IgD-negative memory B cell (primary cell): Measurements from ENCODE around the gene NBAS. TPM values are rescaled to one million over a fixed set of nuclear protein-coding genes. Genes with fewer than 3 reads are reported as not detected.
"Not testable (repeated sequence)": the region's sequence is repeated elsewhere in the genome, so short reads cannot be mapped to it uniquely, and the experiment has no call there.

Experiments used
- H3K27ac Mint-ChIP-seq, 3 donors: one replicate each; pipeline ENCODE4 v1.8.0; 2020 to 2022; ENCODE audit warnings: mild to moderate bottlenecking in 3 of 3, mixed read lengths in 3 of 3, moderate library complexity in 1 of 3
- H3K27me3 Mint-ChIP-seq: one replicate; pipeline ENCODE4 v1.8.0; 2021; ENCODE audit warnings: mixed read lengths
- H3K36me3 Mint-ChIP-seq: one replicate; pipeline ENCODE4 v1.8.0; 2020; ENCODE audit warnings: mild to moderate bottlenecking, mixed read lengths
- H3K4me1 Mint-ChIP-seq, 3 donors: one replicate each; pipeline ENCODE4 v1.8.0; 2020 to 2022; ENCODE audit warnings: mixed read lengths in 3 of 3, mild to moderate bottlenecking in 1 of 3
- H3K4me3 Mint-ChIP-seq, 4 donors: one replicate each; pipeline ENCODE4 v1.8.0; 2020 to 2022; ENCODE audit warnings: mild to moderate bottlenecking in 4 of 4, mixed read lengths in 4 of 4, moderate library complexity in 3 of 4
- H3K9me3 Mint-ChIP-seq, 3 donors: one replicate each; pipeline ENCODE4 v1.8.0; 2020 to 2021; ENCODE audit warnings: mixed read lengths in 3 of 3, mild to moderate bottlenecking in 1 of 3
- polyA plus RNA-seq: library from polyadenylated mRNA; unstranded; fragments of 300-500 nt; fragmentation: Illumina TruSeq; gene quantifications from one replicate; pipeline ENCODE4 v1.2.3, GENCODE V29; 2021

The NBAS gene
- polyA plus RNA-seq, 1 donor from 2014 or later = 12.6 TPM

GRCh38 chr2:15557887-15558311 lies 3.2 kb downstream of the NBAS start:
- peaks cover 26 to 29% (median 28%) of the 10 kb centered on the region in 3 donors for H3K4me1 Mint-ChIP-seq
- H3K27me3 Mint-ChIP-seq = no peaks in the 10 kb centered on the region
- no peak overlapping the region for H3K27ac Mint-ChIP-seq
- H3K36me3 Mint-ChIP-seq = peaks cover 7% of the 10 kb centered on the region
- H3K9me3 Mint-ChIP-seq = peaks cover 0 to 2% (median 0%) of the 10 kb centered on the region in 3 donors
- no peak overlapping the region for H3K4me3 Mint-ChIP-seq

GRCh38 chr2:15556311-15556930 lies 4.7 kb downstream of the NBAS start:
- H3K27ac Mint-ChIP-seq = no peak overlapping the region
- peaks cover 7% of the 10 kb centered on the region for H3K36me3 Mint-ChIP-seq
- H3K9me3 Mint-ChIP-seq = peaks cover 0 to 2% (median 0%) of the 10 kb centered on the region in 3 donors
- no peak overlapping the region for H3K4me3 Mint-ChIP-seq
- peaks cover 18 to 24% (median 22%) of the 10 kb centered on the region in 3 donors for H3K4me1 Mint-ChIP-seq
- no peaks in the 10 kb centered on the region for H3K27me3 Mint-ChIP-seq

GRCh38 chr2:15555760-15556193 lies 5.4 kb downstream of the NBAS start:
- peaks cover 5% of the 10 kb centered on the region for H3K36me3 Mint-ChIP-seq
- no peaks in the 10 kb centered on the region for H3K9me3 Mint-ChIP-seq
- no peak overlapping the region for H3K4me3 Mint-ChIP-seq
- no peaks in the 10 kb centered on the region for H3K27me3 Mint-ChIP-seq
- H3K27ac Mint-ChIP-seq = no peak overlapping the region
- peaks cover 14 to 22% (median 18%) of the 10 kb centered on the region in 3 donors for H3K4me1 Mint-ChIP-seq

GRCh38 chr2:15554525-15555218 lies 6.5 kb downstream of the NBAS start:
- Mint-ChIP-seq H3K27ac (no peak overlapping the region), H3K27me3 (no peaks in the 10 kb centered on the region), H3K9me3 (no peaks in the 10 kb centered on the region), H3K36me3 (peaks cover 5% of the 10 kb centered on the region), H3K4me1 (peaks cover 8 to 15% (median 11%) of the 10 kb centered on the region in 3 donors), H3K4me3 (no peak overlapping the region)

- no peaks in the 10 kb centered on the region for H3K27me3 Mint-ChIP-seq
- H3K27ac Mint-ChIP-seq = no peak overlapping the region
- no peaks in the 10 kb centered on the region for H3K9me3 Mint-ChIP-seq
- peaks cover under 1 to 8% (median 4%) of the 10 kb centered on the region in 3 donors for H3K4me1 Mint-ChIP-seq
- H3K36me3 Mint-ChIP-seq = peaks cover 7% of the 10 kb centered on the region
- H3K4me3 Mint-ChIP-seq = no peak overlapping the region
Observed at GRCh38 chr2:15553951-15554350, 7.2 kb downstream of the NBAS start.

- no peaks in the 10 kb centered on the region for H3K27me3 Mint-ChIP-seq
- H3K9me3 Mint-ChIP-seq = no peaks in the 10 kb centered on the region
- H3K36me3 Mint-ChIP-seq = peaks cover 8% of the 10 kb centered on the region
- H3K4me3 Mint-ChIP-seq = no peak overlapping the region
- no peak overlapping the region for H3K27ac Mint-ChIP-seq
- H3K4me1 Mint-ChIP-seq = peaks cover 0 to 7% (median 3%) of the 10 kb centered on the region in 3 donors
Observed at GRCh38 chr2:15553519-15553918, 7.6 kb downstream of the NBAS start.

- H3K9me3 Mint-ChIP-seq = no peaks in the 10 kb centered on the region
- H3K27me3 Mint-ChIP-seq = no peaks in the 10 kb centered on the region
- peaks cover 0 to 3% (median 0%) of the 10 kb centered on the region in 3 donors for H3K4me1 Mint-ChIP-seq
- no peak overlapping the region for H3K27ac Mint-ChIP-seq
- H3K36me3 Mint-ChIP-seq = peaks cover 4% of the 10 kb centered on the region
- H3K4me3 Mint-ChIP-seq = no peak overlapping the region
Observed at GRCh38 chr2:15548974-15549373, 12.2 kb downstream of the NBAS start.

GRCh38 chr2:15547115-15547876 lies 13.8 kb downstream of the NBAS start:
- peaks cover 6% of the 10 kb centered on the region for H3K36me3 Mint-ChIP-seq
- H3K27ac Mint-ChIP-seq = peak overlapping the region in 1 of 3 donors; percentile 80
- H3K4me3 Mint-ChIP-seq = no peak overlapping the region
- no peaks in the 10 kb centered on the region for H3K27me3 Mint-ChIP-seq
- peaks cover 0 to 2% (median 0%) of the 10 kb centered on the region in 3 donors for H3K4me1 Mint-ChIP-seq
- H3K9me3 Mint-ChIP-seq = no peaks in the 10 kb centered on the region

GRCh38 chr2:15546297-15547098 lies 14.6 kb downstream of the NBAS start:
- H3K27me3 Mint-ChIP-seq = no peaks in the 10 kb centered on the region
- no peak overlapping the region for H3K27ac Mint-ChIP-seq
- no peaks in the 10 kb centered on the region for H3K9me3 Mint-ChIP-seq
- H3K36me3 Mint-ChIP-seq = peaks cover 6% of the 10 kb centered on the region
- H3K4me3 Mint-ChIP-seq = no peak overlapping the region
- peaks cover 0 to 2% (median 0%) of the 10 kb centered on the region in 3 donors for H3K4me1 Mint-ChIP-seq

- no peaks in the 10 kb centered on the region for H3K9me3 Mint-ChIP-seq
- no peak overlapping the region for H3K4me3 Mint-ChIP-seq
- peaks cover 15 to 17% (median 15%) of the 10 kb centered on the region in 3 donors for H3K4me1 Mint-ChIP-seq
- no peaks in the 10 kb centered on the region for H3K27me3 Mint-ChIP-seq
- H3K36me3 Mint-ChIP-seq = peaks cover 6% of the 10 kb centered on the region
- no peak overlapping the region for H3K27ac Mint-ChIP-seq
Observed at GRCh38 chr2:15544227-15544626, 16.9 kb downstream of the NBAS start.

GRCh38 chr2:15543541-15543940 lies 17.6 kb downstream of the NBAS start:
- Mint-ChIP-seq H3K27ac (no peak overlapping the region), H3K36me3 (peaks cover 3% of the 10 kb centered on the region), H3K9me3 (no peaks in the 10 kb centered on the region), H3K4me1 (peaks cover 15 to 17% (median 17%) of the 10 kb centered on the region in 3 donors), H3K4me3 (peak overlapping the region in 1 of 4 donors; percentile 7), H3K27me3 (no peaks in the 10 kb centered on the region)

GRCh38 chr2:15543053-15543452 lies 18.1 kb downstream of the NBAS start:
- Mint-ChIP-seq H3K36me3 (peaks cover 6% of the 10 kb centered on the region), H3K27ac (no peak overlapping the region), H3K4me1 (peaks cover 15 to 17% (median 17%) of the 10 kb centered on the region in 3 donors), H3K4me3 (no peak overlapping the region), H3K27me3 (no peaks in the 10 kb centered on the region), H3K9me3 (no peaks in the 10 kb centered on the region)

GRCh38 chr2:15542269-15542668 lies 18.9 kb downstream of the NBAS start:
- H3K4me1 Mint-ChIP-seq = peaks cover 15 to 18% (median 17%) of the 10 kb centered on the region in 3 donors
- not testable (repeated sequence) for H3K36me3 Mint-ChIP-seq, H3K4me3 Mint-ChIP-seq, H3K9me3 Mint-ChIP-seq, H3K27me3 Mint-ChIP-seq, H3K27ac Mint-ChIP-seq

- H3K4me3 Mint-ChIP-seq = peak overlapping the region in 1 of 4 donors; percentile 46
Observed at GRCh38 chr2:15540523-15540922, 20.6 kb downstream of the NBAS start.

More at GRCh38 chr2:15540523-15540922, 20.6 kb downstream of the NBAS start:
- not testable (repeated sequence) for H3K9me3 Mint-ChIP-seq, H3K27me3 Mint-ChIP-seq
- H3K4me1 Mint-ChIP-seq = peaks cover 17 to 18% (median 17%) of the 10 kb centered on the region in 3 donors
- H3K27ac Mint-ChIP-seq = peak overlapping the region; percentile 5 to 71 (median 9)
- H3K36me3 Mint-ChIP-seq = peaks cover 15% of the 10 kb centered on the region
